Endothelial cell of umbilical vein (primary cell): ENCODE data around the gene AXIN2. TPM values are rescaled to one million over a fixed set of nuclear protein-coding genes. Genes with fewer than 3 reads are reported as not detected.

Experiments used
- BruUV-seq: library from RNA; stranded (reverse); fragments of 400-500 nt; replicated peaks from 2 replicates; lab custom pipeline; 2021; lab: Mats Ljungman, UMichigan
- CTCF ChIA-PET: fragments of 300-600, 350-600 bp; sonication (Branson Sonifier 250); formaldehyde crosslinking; loops from one replicate; lab custom pipeline; 2021; ENCODE audit warnings: antibody characterized with exemption, inconsistent platforms; lab: Charles Lee
- POLR2A ChIA-PET: fragments of 300-600, 350-600 bp; sonication (Branson Sonifier 250); formaldehyde crosslinking; loops from one replicate; lab custom pipeline; 2021; ENCODE audit warnings: antibody characterized with exemption, inconsistent platforms; lab: Charles Lee
- DNase-seq: peaks from one replicate; pipeline ENCODE4 v3.0.0-alpha.2; 2011; ENCODE audit warnings: low read depth, low spot score
- FAIRE-seq: peaks from 2 replicates; lab custom pipeline; 2011; peaks lifted over from hg19 to GRCh38; lab: Jason Lieb, UNC
- H2AFZ ChIP-seq: 2 replicates; pipeline ENCODE4 v1.6.0; 2012; ENCODE audit warnings: low read depth, low read length, control low read depth, inconsistent platforms
- H3K27ac ChIP-seq: 2 replicates; pipeline ENCODE4 v1.5.1; 2011; ENCODE audit warnings: low read depth, mild to moderate bottlenecking, control low read depth, low read length, moderate library complexity; ENCODE audit not compliant: insufficient read depth
- H3K27me3 ChIP-seq, 2 experiments: 2 replicates each; pipeline versions ENCODE4 v1.6.0 to v1.6.1; 2011; ENCODE audit warnings: low read length in 2 of 2, mixed read lengths in 1 of 2; ENCODE audit not compliant: control insufficient read depth in 2 of 2, insufficient read depth in 2 of 2
- H3K36me3 ChIP-seq, 2 experiments: 2 replicates in 1 of 2; 3 replicates in 1 of 2; pipeline ENCODE4 v1.5.1; 2011; ENCODE audit warnings: low read length in 2 of 2, mild to moderate bottlenecking in 1 of 2, moderate library complexity in 1 of 2; ENCODE audit not compliant: control insufficient read depth in 2 of 2, insufficient read depth in 2 of 2; ENCODE audit errors: extremely low read depth in 1 of 2
- H3K4me1 ChIP-seq: 3 replicates; pipeline ENCODE4 v1.5.1; 2011; ENCODE audit warnings: mild to moderate bottlenecking, low read length; ENCODE audit not compliant: control insufficient read depth, insufficient read depth; ENCODE audit errors: extremely low read depth
- H3K4me2 ChIP-seq: 2 replicates; pipeline ENCODE4 v1.6.1; 2011; ENCODE audit warnings: low read length, control low read depth, mixed read lengths; ENCODE audit not compliant: insufficient read depth
- H3K4me3 ChIP-seq, 3 experiments: fragments of 200-600 bp in 1 of 3; sonication (generic), shearing (Covaris generic) in 1 of 3; replicated peaks in 1 of 3; 2 replicates each; pipeline ENCODE4 v1.5.1; 2011 to 2016; ENCODE audit warnings: control low read depth in 3 of 3, low read length in 3 of 3, mild to moderate bottlenecking in 2 of 3, inconsistent platforms in 1 of 3, low read depth in 1 of 3, moderate library complexity in 1 of 3; ENCODE audit not compliant: insufficient read depth in 1 of 3
- H3K79me2 ChIP-seq: 2 replicates; pipeline ENCODE4 v1.6.0; 2012; ENCODE audit warnings: low read length, inconsistent platforms; ENCODE audit not compliant: control insufficient read depth, insufficient read depth
- H3K9ac ChIP-seq: replicated peaks from 2 replicates; pipeline ENCODE3; 2011; ENCODE audit warnings: low read length, control low read depth; ENCODE audit not compliant: insufficient read depth; ENCODE audit errors: extremely low read depth
- H3K9me1 ChIP-seq: replicated peaks from 3 replicates; pipeline ENCODE4 v1.6.0; 2011; ENCODE audit warnings: mild to moderate bottlenecking, low read length; ENCODE audit not compliant: control insufficient read depth, insufficient read depth; ENCODE audit errors: extremely low read depth
- H3K9me3 ChIP-seq: replicated peaks from 2 replicates; pipeline ENCODE4 v1.5.1; 2012; ENCODE audit warnings: low read length, inconsistent platforms; ENCODE audit not compliant: control insufficient read depth, insufficient read depth
- H4K20me1 ChIP-seq: replicated peaks from 2 replicates; pipeline ENCODE3; 2011; ENCODE audit warnings: mild to moderate bottlenecking, low read length; ENCODE audit not compliant: control insufficient read depth, insufficient read depth; ENCODE audit errors: extremely low read depth
- CTCF ChIP-seq, 2 donors: IDR thresholded peaks; 1 replicate in 1 of 2; 2 replicates in 1 of 2; pipeline ENCODE4 v1.5.1; 2011; ENCODE audit warnings: low read length in 2 of 2, mild to moderate bottlenecking in 2 of 2, moderate library complexity in 2 of 2, control low read depth in 1 of 2, inconsistent platforms in 1 of 2, low read depth in 1 of 2; ENCODE audit not compliant: insufficient read depth in 1 of 2; ENCODE audit errors: extremely low read depth in 1 of 2
- EZH2 ChIP-seq: IDR thresholded peaks from 2 replicates; pipeline ENCODE4 v1.6.1; 2012; ENCODE audit warnings: borderline replicate concordance, low read depth, mild to moderate bottlenecking, moderate library complexity, low read length, inconsistent platforms; ENCODE audit not compliant: severe bottlenecking
- FOS ChIP-seq: IDR thresholded peaks from 2 replicates; pipeline ENCODE4 v1.6.1; 2011; ENCODE audit warnings: mild to moderate bottlenecking, low read length, moderate library complexity, borderline replicate concordance; ENCODE audit not compliant: insufficient read depth
- GATA2 ChIP-seq: IDR thresholded peaks from 2 replicates; pipeline ENCODE4 v1.7.0; 2011; ENCODE audit warnings: low read depth, mild to moderate bottlenecking, moderate library complexity, mixed read lengths, low read length; ENCODE audit not compliant: insufficient read length, insufficient read depth
- JUN ChIP-seq: IDR thresholded peaks from 2 replicates; pipeline ENCODE4 v1.6.1; 2011; ENCODE audit warnings: borderline replicate concordance, low read depth; ENCODE audit not compliant: insufficient read length, insufficient read depth
- MAX ChIP-seq: IDR thresholded peaks from 2 replicates; pipeline ENCODE4 v1.6.1; 2011; ENCODE audit not compliant: insufficient read depth, insufficient read length
- MYC ChIP-seq: IDR thresholded peaks from one replicate; pipeline ENCODE4 v1.6.1; 2011; ENCODE audit warnings: mild to moderate bottlenecking, low read depth, low read length
- POLR2A ChIP-seq: IDR thresholded peaks from 2 replicates; pipeline ENCODE4 v1.6.1; 2012; ENCODE audit warnings: low read depth, mild to moderate bottlenecking, control low read depth, low read length
- POLR2AphosphoS5 ChIP-seq: IDR thresholded peaks from 2 replicates; pipeline ENCODE4 v1.6.1; 2012; ENCODE audit warnings: low read depth, mild to moderate bottlenecking, control low read depth, low read length, moderate library complexity; ENCODE audit not compliant: insufficient read depth
- dilution Hi-C: fragments of 300-500 bp; cut with MboI; formaldehyde crosslinking; loops from one replicate; pipeline ENCODE4 v1.15.0; 2019; ENCODE audit warnings: low sequenced_read_pairs; ENCODE audit not compliant: extremely low pct_ligation_motif_present
- intact Hi-C: fragments of 100-400 bp; cut with micrococcal nuclease; formaldehyde crosslinking; loops from one replicate; pipeline ENCODE4 v1.10.0; 2022
- polyA plus RNA-seq, 4 experiments: library from polyadenylated mRNA; depleted of rRNA in 3 of 4; stranded (reverse) in 3 of 4; unstranded in 1 of 4; fragments of >200 nt; gene quantifications; 2 replicates each; pipeline versions ENCODE4 v1.2.1 to v1.2.3, GENCODE V29; 2011 to 2012; ENCODE audit warnings: missing spikeins in 1 of 4
- total RNA-seq: library from RNA; stranded (reverse); gene quantifications from 2 replicates; pipeline ENCODE4 v1.2.3, GENCODE V29; 2021

Gene AXIN2
- total and polyA plus RNA-seq, 2 donors (not counting 3 experiments of a cell fraction or from before 2014, with no cell fraction given), result 1.3 to 3.0 TPM

- no peaks in the 10 kb centered on the region for H3K79me2 ChIP-seq
- DNase-seq (no peak), FAIRE-seq (no peak)
- intact Hi-C loops (no loop called here), dilution Hi-C loops (no loop called here)
- H3K9me3 ChIP-seq, result no peaks in the 10 kb centered on the region
- H3K9ac ChIP-seq, result no peak overlapping the region
- H4K20me1 ChIP-seq, result no peaks in the 10 kb centered on the region
- CTCF ChIA-PET, result interaction anchor here (1.0 to 2.5 kb wide), 3 partner anchors 11 to 244 kb away, joined by 3 to 8 read pairs (median 4); no protein-coding TSS in a partner anchor
- no peaks in the 10 kb centered on the region for H3K27me3 ChIP-seq
- H3K4me3 ChIP-seq, result no peak overlapping the region
- BruUV-seq, result no TSS peak
- H3K4me2 ChIP-seq, result no peak overlapping the region
- H3K36me3 ChIP-seq, result peaks cover 0 to 4% of the 10 kb centered on the region in 2 experiments
- H2AFZ ChIP-seq, result no peak overlapping the region
- no peak overlapping the region for H3K27ac ChIP-seq
- H3K9me1 ChIP-seq, result no peaks in the 10 kb centered on the region
- TF ChIP-seq POLR2A (no peak), FOS (no peak), POLR2AphosphoS5 (no peak), CTCF (IDR thresholded peaks at IDR 0.05; ENCODE audit: extremely low read depth in 1 of 2, insufficient read depth in 1 of 2, low read depth in 1 of 2, low read length in 2 of 2) (no peak), MYC (no peak), JUN (no peak), MAX (no peak), GATA2 (no peak), EZH2 (no peak)
- POLR2A ChIA-PET, result no interaction called here
- H3K4me1 ChIP-seq, result peaks cover 4% of the 10 kb centered on the region
Measured at GRCh38 chr17:65538675-65539529, 22.5 kb downstream of the AXIN2 start.
